Breast epithelium (tissue), 4 donors: ENCODE results near the gene ZNF462. TPM values are rescaled to one million over a fixed set of nuclear protein-coding genes. Genes with fewer than 3 reads are reported as not detected.

Source experiments
- DNase-seq, 2 donors: peaks; one replicate each; pipeline ENCODE4 v3.0.0-alpha.2; 2019; ENCODE audit warnings: low spot score in 2 of 2
- H3K27ac ChIP-seq, 2 donors: fragments of 200-600 bp; sonication (generic) in 1 of 2; one replicate each; pipeline ENCODE4 v1.5.1; 2016 to 2019; ENCODE audit warnings: mild to moderate bottlenecking in 1 of 2
- H3K27me3 ChIP-seq, 2 donors: fragments of 200-600 bp; sonication (generic) in 1 of 2; one replicate each; pipeline versions ENCODE4 v1.5.1 to v1.6.0; 2017 to 2019; ENCODE audit warnings: control low read depth in 1 of 2, mild to moderate bottlenecking in 1 of 2
- H3K36me3 ChIP-seq: fragments of 200-600 bp; one replicate; pipeline ENCODE4 v1.5.1; 2019
- H3K4me1 ChIP-seq, 2 donors: fragments of 200-600 bp; sonication (generic); one replicate each; pipeline ENCODE4 v1.5.1; 2016 to 2019; ENCODE audit warnings: control low read depth in 1 of 2
- H3K4me3 ChIP-seq, 3 donors: fragments of 200-600 bp; sonication (generic); 1 replicate in 2 of 3; 2 replicates in 1 of 3; pipeline ENCODE4 v1.5.1; 2016 to 2019; ENCODE audit warnings: mild to moderate bottlenecking in 3 of 3, moderate library complexity in 2 of 3
- H3K9me3 ChIP-seq, 2 donors: fragments of 200-600 bp; sonication (generic) in 1 of 2; one replicate each; pipeline ENCODE4 v1.5.1; 2016 to 2019; ENCODE audit warnings: control low read depth in 1 of 2
- CTCF ChIP-seq, 3 donors: fragments of 450-650 bp; IDR thresholded peaks; one replicate each; pipeline ENCODE4 v1.5.1; 2016 to 2017; ENCODE audit warnings: antibody characterized with exemption in 3 of 3, mild to moderate bottlenecking in 3 of 3, moderate library complexity in 3 of 3
- POLR2A ChIP-seq: fragments of 450-650 bp; IDR thresholded peaks from one replicate; pipeline ENCODE4 v1.6.1; 2016; ENCODE audit warnings: antibody characterized with exemption, mild to moderate bottlenecking, moderate library complexity
- POLR2AphosphoS5 ChIP-seq, 3 donors: sonication (generic); formaldehyde crosslinking; IDR thresholded peaks; one replicate each; pipeline ENCODE4 v1.6.1; 2017; ENCODE audit warnings: antibody characterized with exemption in 3 of 3
- intact Hi-C: fragments of 100-400 bp; cut with DNase I; formaldehyde crosslinking; loops from one replicate; pipeline ENCODE4 v1.15.1; 2023; ENCODE audit warnings: low total_unique reads
- total RNA-seq, 3 donors: library from RNA; depleted of rRNA; stranded (reverse); fragments of >200 nt; gene quantifications; one replicate each; pipeline ENCODE4 v1.1.0, GENCODE V29; 2016

The ZNF462 gene
- total RNA-seq, 3 donors from 2014 or later, result 9.0 to 36.4 (median 20.6) TPM

GRCh38 chr9:106862110-106862820, 701 bp upstream of the ZNF462 start:
- H3K27me3 ChIP-seq, result peaks cover 0 to 4% of the 10 kb centered on the region in 2 donors
- H3K36me3 ChIP-seq, result no peaks in the 10 kb centered on the region
- intact Hi-C loops, result no loop called here
- H3K4me1 ChIP-seq, result peaks cover 0 to 3% of the 10 kb centered on the region in 2 donors
- no peaks in the 10 kb centered on the region for H3K9me3 ChIP-seq
- peak overlapping the region; percentile 65 to 77 (median 66) for H3K4me3 ChIP-seq
- peak overlapping the region; percentile 92 for H3K27ac ChIP-seq
- peak in 1 of 2 donors; percentile 40 for DNase-seq
- TF ChIP-seq POLR2AphosphoS5 (IDR thresholded peaks at IDR 0.05), result no peak
- TF ChIP-seq CTCF (IDR thresholded peaks at IDR 0.05), result no peak
- TF ChIP-seq POLR2A, result no peak

- Histone ChIP-seq H3K36me3 (no peaks in the 10 kb centered on the region), H3K4me3 (peak overlapping the region; percentile 65 to 77 (median 66)), H3K4me1 (peaks cover 3 to 18% of the 10 kb centered on the region in 2 donors), H3K27ac (peak overlapping the region; percentile 92), H3K27me3 (peaks cover 0 to 4% of the 10 kb centered on the region in 2 donors), H3K9me3 (no peaks in the 10 kb centered on the region)
- TF ChIP-seq CTCF (IDR thresholded peaks at IDR 0.05) (no peak), POLR2AphosphoS5 (IDR thresholded peaks at IDR 0.05) (peak in 1 of 3 donors; percentile 36), POLR2A (no peak)
- DNase-seq, result peak in 1 of 2 donors; percentile 26
- intact Hi-C loops, result no loop called here
Measured at GRCh38 chr9:106864373-106865143, 1.6 kb downstream of the ZNF462 start.

GRCh38 chr9:106866243-106866642, 3.3 kb downstream of the ZNF462 start:
- no peak overlapping the region for H3K4me3 ChIP-seq
- TF ChIP-seq POLR2AphosphoS5 (IDR thresholded peaks at IDR 0.05) (no peak), CTCF (IDR thresholded peaks at IDR 0.05) (no peak), POLR2A (no peak)
- no peaks in the 10 kb centered on the region for H3K36me3 ChIP-seq
- no peaks in the 10 kb centered on the region for H3K9me3 ChIP-seq
- no peak for DNase-seq
- H3K27me3 ChIP-seq, result peaks cover 0 to 4% of the 10 kb centered on the region in 2 donors
- H3K27ac ChIP-seq, result peak overlapping the region; percentile 5 to 92
- intact Hi-C loops, result no loop called here
- peaks cover 3 to 22% of the 10 kb centered on the region in 2 donors for H3K4me1 ChIP-seq

GRCh38 chr9:106867286-106867685, 4.3 kb downstream of the ZNF462 start:
- intact Hi-C loops, result no loop called here
- H3K9me3 ChIP-seq, result no peaks in the 10 kb centered on the region
- TF ChIP-seq POLR2AphosphoS5 (IDR thresholded peaks at IDR 0.05) (no peak), CTCF (IDR thresholded peaks at IDR 0.05) (no peak), POLR2A (no peak)
- no peaks in the 10 kb centered on the region for H3K36me3 ChIP-seq
- peak overlapping the region; percentile 83 to 86 for H3K27ac ChIP-seq
- H3K4me1 ChIP-seq, result peaks cover 3 to 22% of the 10 kb centered on the region in 2 donors
- H3K4me3 ChIP-seq, result no peak overlapping the region
- peaks cover 0 to 4% of the 10 kb centered on the region in 2 donors for H3K27me3 ChIP-seq
- no peak for DNase-seq

- peaks cover 3 to 22% of the 10 kb centered on the region in 2 donors for H3K4me1 ChIP-seq
- DNase-seq, result no peak
- peak overlapping the region; percentile 83 to 86 for H3K27ac ChIP-seq
- no peaks in the 10 kb centered on the region for H3K9me3 ChIP-seq
- intact Hi-C loops, result no loop called here
- H3K36me3 ChIP-seq, result no peaks in the 10 kb centered on the region
- no peak overlapping the region for H3K4me3 ChIP-seq
- TF ChIP-seq POLR2A, result no peak
- TF ChIP-seq POLR2AphosphoS5 (IDR thresholded peaks at IDR 0.05), result no peak
- no peak for TF ChIP-seq CTCF (IDR thresholded peaks at IDR 0.05)
- peaks cover 0 to 4% of the 10 kb centered on the region in 2 donors for H3K27me3 ChIP-seq
Measured at GRCh38 chr9:106868087-106868486, 5.1 kb downstream of the ZNF462 start.
